HEK293 (cell line): ENCODE measurements around the gene ZBTB20.

Source experiments
- CTCF ChIA-PET: fragments of 350-600 bp; formaldehyde crosslinking; extraction: SDS; loops from one replicate; lab custom pipeline; 2021; ENCODE audit warnings: antibody characterized with exemption; lab: Yijun Ruan, JAX
- POLR2A ChIA-PET: fragments of 300-600 bp; formaldehyde crosslinking; extraction: SDS; loops from one replicate; lab custom pipeline; 2020; ENCODE audit warnings: antibody characterized with exemption, inconsistent platforms; lab: Yijun Ruan, JAX
- H3K27ac ChIP-seq: fragments of 200-500 bp; sonication (Bioruptor generic); 2 replicates; pipeline ENCODE4 v1.5.1; 2014; ENCODE audit warnings: low read depth, low read length, control low read depth, inconsistent platforms; ENCODE audit errors: extremely low read depth
- H3K36me3 ChIP-seq, 2 experiments: fragments of 200-500 bp in 1 of 2; sonication (Bioruptor generic) in 1 of 2; 1 replicate in 1 of 2; 2 replicates in 1 of 2; pipeline ENCODE4 v1.5.1; 2014 to 2017; ENCODE audit warnings: inconsistent platforms in 2 of 2, low read length in 2 of 2; ENCODE audit not compliant: control insufficient read depth in 2 of 2, insufficient read depth in 1 of 2
- H3K4me1 ChIP-seq: fragments of 200-500 bp; sonication (Bioruptor generic); 2 replicates; pipeline ENCODE4 v1.5.1; 2014; ENCODE audit warnings: mild to moderate bottlenecking, low read length, inconsistent platforms; ENCODE audit not compliant: control insufficient read depth, insufficient read depth
- H3K4me3 ChIP-seq: 2 replicates; pipeline ENCODE4 v1.5.1; 2011; ENCODE audit warnings: low read depth, mild to moderate bottlenecking, control low read depth, low read length, moderate library complexity
- H3K9me3 ChIP-seq: fragments of 200-500 bp; sonication (Bioruptor generic); 2 replicates; pipeline ENCODE4 v1.5.1; 2014; ENCODE audit warnings: low read depth, low read length, inconsistent platforms; ENCODE audit not compliant: control insufficient read depth, insufficient read depth
- BCL11B ChIP-seq: fragments of 450-650 bp; formaldehyde crosslinking; IDR thresholded peaks from 2 replicates; pipeline ENCODE4 v1.5.1; 2016; ENCODE audit warnings: low read depth, missing biosample characterization, missing genetic modification characterization
- RBAK ChIP-seq: fragments of 450-650 bp; formaldehyde crosslinking; IDR thresholded peaks from 2 replicates; pipeline ENCODE4 v1.5.1; 2016; ENCODE audit warnings: missing biosample characterization, missing genetic modification characterization
- ZBTB1 ChIP-seq: fragments of 450-650 bp; formaldehyde crosslinking; IDR thresholded peaks from 2 replicates; pipeline ENCODE4 v1.5.1; 2016; ENCODE audit warnings: missing biosample characterization, missing genetic modification characterization
- ZFHX2 ChIP-seq: fragments of 450-650 bp; formaldehyde crosslinking; conservative IDR thresholded peaks from 2 replicates; pipeline ENCODE4 v1.5.1; 2016; ENCODE audit warnings: missing biosample characterization, missing genetic modification characterization
- ZNF169 ChIP-seq: fragments of 450-650 bp; formaldehyde crosslinking; IDR thresholded peaks from 2 replicates; pipeline ENCODE4 v1.5.1; 2016; ENCODE audit warnings: missing biosample characterization, missing genetic modification characterization
- ZNF175 ChIP-seq: fragments of 450-650 bp; formaldehyde crosslinking; IDR thresholded peaks from 2 replicates; pipeline ENCODE4 v1.5.1; 2016; ENCODE audit warnings: missing biosample characterization, missing genetic modification characterization
- ZNF391 ChIP-seq: fragments of 450-650 bp; formaldehyde crosslinking; IDR thresholded peaks from 2 replicates; pipeline ENCODE4 v1.5.1; 2016; ENCODE audit warnings: low read depth, missing biosample characterization, missing genetic modification characterization, borderline replicate concordance
- ZNF48 ChIP-seq: fragments of 450-650 bp; formaldehyde crosslinking; IDR thresholded peaks from 2 replicates; pipeline ENCODE4 v1.5.1; 2016; ENCODE audit warnings: missing biosample characterization, missing genetic modification characterization
- ZNF514 ChIP-seq: fragments of 450-650 bp; formaldehyde crosslinking; IDR thresholded peaks from 2 replicates; pipeline ENCODE4 v1.5.1; 2016; ENCODE audit warnings: missing biosample characterization, missing genetic modification characterization
- ZNF629 ChIP-seq: fragments of 450-650 bp; formaldehyde crosslinking; IDR thresholded peaks from 2 replicates; pipeline ENCODE4 v1.5.1; 2017; ENCODE audit warnings: missing biosample characterization, missing genetic modification characterization
- ZNF658 ChIP-seq: fragments of 450-650 bp; formaldehyde crosslinking; IDR thresholded peaks from 2 replicates; pipeline ENCODE4; 2016; ENCODE audit warnings: missing biosample characterization, missing genetic modification characterization
- ZNF677 ChIP-seq: fragments of 450-650 bp; IDR thresholded peaks from 2 replicates; pipeline ENCODE4 v1.5.0; 2018; ENCODE audit warnings: missing biosample characterization, mild to moderate bottlenecking, missing genetic modification characterization, moderate library complexity
- ZNF707 ChIP-seq: fragments of 450-650 bp; formaldehyde crosslinking; IDR thresholded peaks from 2 replicates; pipeline ENCODE4 v1.5.1; 2016; ENCODE audit warnings: missing biosample characterization, missing genetic modification characterization
- TF ChIP-seq, protein P1 (sequence below): fragments of 450-650 bp; formaldehyde crosslinking; IDR thresholded peaks from 2 replicates; pipeline ENCODE4 v1.5.1; 2016; ENCODE audit warnings: missing biosample characterization, missing genetic modification characterization
- TF ChIP-seq, protein P2 (sequence below): fragments of 450-650 bp; formaldehyde crosslinking; conservative IDR thresholded peaks from 2 replicates; pipeline ENCODE4 v1.5.1; 2016; ENCODE audit warnings: low read depth, missing biosample characterization, missing genetic modification characterization
- TF ChIP-seq, protein P3 (sequence below): fragments of 450-650 bp; formaldehyde crosslinking; IDR thresholded peaks from 2 replicates; pipeline ENCODE4 v1.5.1; 2017; ENCODE audit warnings: missing biosample characterization, missing genetic modification characterization
- TF ChIP-seq, protein P4 (sequence below): fragments of 450-650 bp; formaldehyde crosslinking; IDR thresholded peaks from 2 replicates; pipeline ENCODE4 v1.5.1; 2016; ENCODE audit warnings: missing biosample characterization, missing genetic modification characterization
- TF ChIP-seq, protein P5 (sequence below): fragments of 450-650 bp; formaldehyde crosslinking; IDR thresholded peaks from 2 replicates; pipeline ENCODE4; 2016; ENCODE audit warnings: missing biosample characterization, missing genetic modification characterization

The ZBTB20 gene

DNA sequence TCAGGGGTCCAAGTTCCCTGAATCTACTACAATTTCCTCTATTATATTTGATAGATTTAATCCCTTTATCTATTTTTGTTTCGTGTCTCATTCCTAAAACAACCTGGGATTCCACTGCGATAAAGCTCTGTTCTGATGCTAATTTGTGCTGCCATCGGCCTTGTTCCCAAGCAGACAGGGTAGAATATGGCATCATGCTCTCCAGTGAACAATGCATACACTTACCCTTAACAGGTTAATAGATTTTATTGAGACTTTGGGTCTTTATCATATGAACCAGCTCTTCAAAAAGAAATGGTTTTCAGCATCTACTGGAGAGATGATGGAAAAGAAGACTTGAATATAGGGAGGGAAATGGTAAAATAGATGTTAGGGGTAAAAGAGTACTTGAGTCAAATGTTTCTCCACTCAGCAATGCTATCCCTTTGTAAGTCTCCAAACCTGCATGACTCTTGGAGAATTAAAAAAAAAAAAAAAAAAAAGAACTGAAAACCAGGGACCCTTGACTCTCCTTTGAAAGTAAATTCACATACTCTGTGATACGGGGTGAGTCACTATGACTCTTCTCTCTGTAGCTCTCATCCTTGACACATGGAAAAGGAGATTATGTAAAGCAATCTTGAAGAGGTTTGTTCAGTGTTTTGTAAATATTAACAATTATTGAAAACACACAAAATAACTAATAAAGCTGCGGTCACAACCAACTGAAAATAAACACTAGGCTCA lies 268.8 kb downstream of the ZBTB20 start:
- ChIA-PET POLR2A (no interaction called here), CTCF (interaction anchor here (0.7 to 0.9 kb wide), 2 partner anchors 22 to 267 kb away, joined by 4 to 5 read pairs; no protein-coding TSS in a partner anchor)
- TF ChIP-seq, protein P1, sequence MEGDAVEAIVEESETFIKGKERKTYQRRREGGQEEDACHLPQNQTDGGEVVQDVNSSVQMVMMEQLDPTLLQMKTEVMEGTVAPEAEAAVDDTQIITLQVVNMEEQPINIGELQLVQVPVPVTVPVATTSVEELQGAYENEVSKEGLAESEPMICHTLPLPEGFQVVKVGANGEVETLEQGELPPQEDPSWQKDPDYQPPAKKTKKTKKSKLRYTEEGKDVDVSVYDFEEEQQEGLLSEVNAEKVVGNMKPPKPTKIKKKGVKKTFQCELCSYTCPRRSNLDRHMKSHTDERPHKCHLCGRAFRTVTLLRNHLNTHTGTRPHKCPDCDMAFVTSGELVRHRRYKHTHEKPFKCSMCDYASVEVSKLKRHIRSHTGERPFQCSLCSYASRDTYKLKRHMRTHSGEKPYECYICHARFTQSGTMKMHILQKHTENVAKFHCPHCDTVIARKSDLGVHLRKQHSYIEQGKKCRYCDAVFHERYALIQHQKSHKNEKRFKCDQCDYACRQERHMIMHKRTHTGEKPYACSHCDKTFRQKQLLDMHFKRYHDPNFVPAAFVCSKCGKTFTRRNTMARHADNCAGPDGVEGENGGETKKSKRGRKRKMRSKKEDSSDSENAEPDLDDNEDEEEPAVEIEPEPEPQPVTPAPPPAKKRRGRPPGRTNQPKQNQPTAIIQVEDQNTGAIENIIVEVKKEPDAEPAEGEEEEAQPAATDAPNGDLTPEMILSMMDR (tag by site-specific recombination) = no peak
- TF ChIP-seq ZBTB1 (tag by site-specific recombination) (no peak), RBAK (tag by site-specific recombination) (no peak), ZFHX2 (tag by site-specific recombination) (no peak), ZNF629 (tag by site-specific recombination) (no peak), ZNF175 (no peak), ZNF48 (tag by site-specific recombination) (no peak), ZNF169 (tag by site-specific recombination) (no peak), ZNF677 (tag by site-specific recombination) (no peak)
- TF ChIP-seq, protein P2, sequence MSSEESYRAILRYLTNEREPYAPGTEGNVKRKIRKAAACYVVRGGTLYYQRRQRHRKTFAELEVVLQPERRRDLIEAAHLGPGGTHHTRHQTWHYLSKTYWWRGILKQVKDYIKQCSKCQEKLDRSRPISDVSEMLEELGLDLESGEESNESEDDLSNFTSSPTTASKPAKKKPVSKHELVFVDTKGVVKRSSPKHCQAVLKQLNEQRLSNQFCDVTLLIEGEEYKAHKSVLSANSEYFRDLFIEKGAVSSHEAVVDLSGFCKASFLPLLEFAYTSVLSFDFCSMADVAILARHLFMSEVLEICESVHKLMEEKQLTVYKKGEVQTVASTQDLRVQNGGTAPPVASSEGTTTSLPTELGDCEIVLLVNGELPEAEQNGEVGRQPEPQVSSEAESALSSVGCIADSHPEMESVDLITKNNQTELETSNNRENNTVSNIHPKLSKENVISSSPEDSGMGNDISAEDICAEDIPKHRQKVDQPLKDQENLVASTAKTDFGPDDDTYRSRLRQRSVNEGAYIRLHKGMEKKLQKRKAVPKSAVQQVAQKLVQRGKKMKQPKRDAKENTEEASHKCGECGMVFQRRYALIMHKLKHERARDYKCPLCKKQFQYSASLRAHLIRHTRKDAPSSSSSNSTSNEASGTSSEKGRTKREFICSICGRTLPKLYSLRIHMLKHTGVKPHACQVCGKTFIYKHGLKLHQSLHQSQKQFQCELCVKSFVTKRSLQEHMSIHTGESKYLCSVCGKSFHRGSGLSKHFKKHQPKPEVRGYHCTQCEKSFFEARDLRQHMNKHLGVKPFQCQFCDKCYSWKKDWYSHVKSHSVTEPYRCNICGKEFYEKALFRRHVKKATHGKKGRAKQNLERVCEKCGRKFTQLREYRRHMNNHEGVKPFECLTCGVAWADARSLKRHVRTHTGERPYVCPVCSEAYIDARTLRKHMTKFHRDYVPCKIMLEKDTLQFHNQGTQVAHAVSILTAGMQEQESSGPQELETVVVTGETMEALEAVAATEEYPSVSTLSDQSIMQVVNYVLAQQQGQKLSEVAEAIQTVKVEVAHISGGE (tag by site-specific recombination) = no peak
- TF ChIP-seq, protein P3, sequence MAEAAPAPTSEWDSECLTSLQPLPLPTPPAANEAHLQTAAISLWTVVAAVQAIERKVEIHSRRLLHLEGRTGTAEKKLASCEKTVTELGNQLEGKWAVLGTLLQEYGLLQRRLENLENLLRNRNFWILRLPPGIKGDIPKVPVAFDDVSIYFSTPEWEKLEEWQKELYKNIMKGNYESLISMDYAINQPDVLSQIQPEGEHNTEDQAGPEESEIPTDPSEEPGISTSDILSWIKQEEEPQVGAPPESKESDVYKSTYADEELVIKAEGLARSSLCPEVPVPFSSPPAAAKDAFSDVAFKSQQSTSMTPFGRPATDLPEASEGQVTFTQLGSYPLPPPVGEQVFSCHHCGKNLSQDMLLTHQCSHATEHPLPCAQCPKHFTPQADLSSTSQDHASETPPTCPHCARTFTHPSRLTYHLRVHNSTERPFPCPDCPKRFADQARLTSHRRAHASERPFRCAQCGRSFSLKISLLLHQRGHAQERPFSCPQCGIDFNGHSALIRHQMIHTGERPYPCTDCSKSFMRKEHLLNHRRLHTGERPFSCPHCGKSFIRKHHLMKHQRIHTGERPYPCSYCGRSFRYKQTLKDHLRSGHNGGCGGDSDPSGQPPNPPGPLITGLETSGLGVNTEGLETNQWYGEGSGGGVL (tag by site-specific recombination) = no peak
- no peaks in the 10 kb centered on the region for H3K4me1 ChIP-seq
- H3K9me3 ChIP-seq = no peaks in the 10 kb centered on the region
- no peaks in the 10 kb centered on the region for H3K36me3 ChIP-seq
- no peak overlapping the region for H3K4me3 ChIP-seq
- H3K27ac ChIP-seq = no peak overlapping the region

DNA sequence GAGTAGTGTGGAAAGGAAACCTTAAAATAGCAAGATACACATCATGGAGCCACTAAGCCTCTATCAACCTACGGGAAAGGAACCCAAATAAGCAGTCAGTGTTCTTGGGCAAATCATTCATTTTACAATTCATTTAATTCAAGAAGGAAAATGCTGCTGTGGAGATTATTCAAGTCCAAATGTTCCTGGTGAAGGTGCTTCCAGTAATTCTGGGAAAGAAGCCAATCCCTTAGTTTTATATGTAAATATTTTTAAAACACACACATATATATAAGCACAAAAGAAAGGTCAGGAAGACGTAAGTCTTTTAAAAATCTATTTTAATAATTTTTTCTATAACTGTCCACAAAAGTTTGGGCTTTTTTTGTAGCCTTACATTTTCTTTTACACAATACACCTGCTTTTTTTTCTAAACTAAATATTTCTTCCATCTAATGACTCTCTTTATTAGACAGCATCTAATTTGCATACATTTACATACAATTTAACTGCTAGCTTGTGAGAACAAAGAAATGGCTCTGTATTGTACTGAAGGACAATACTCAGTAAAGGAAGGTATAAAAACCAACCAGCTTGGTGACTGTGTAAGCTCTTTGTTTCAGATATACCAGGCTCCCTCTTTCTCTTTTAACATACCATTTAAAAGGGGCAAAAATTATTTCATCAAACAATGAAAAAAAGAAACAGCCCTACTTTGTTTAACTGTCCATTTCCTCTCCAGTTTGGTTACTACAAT lies 269.5 kb downstream of the ZBTB20 start:
- H3K27ac ChIP-seq = no peak overlapping the region
- H3K9me3 ChIP-seq = no peaks in the 10 kb centered on the region
- CTCF ChIA-PET = interaction anchor here (0.7 to 0.9 kb wide), 2 partner anchors 21 to 267 kb away, joined by 4 to 5 read pairs; no protein-coding TSS in a partner anchor
- TF ChIP-seq, protein P1 (tag by site-specific recombination) = no peak
- no peak for TF ChIP-seq ZNF514 (tag by site-specific recombination)
- no peak for TF ChIP-seq ZNF391
- TF ChIP-seq, protein P4, sequence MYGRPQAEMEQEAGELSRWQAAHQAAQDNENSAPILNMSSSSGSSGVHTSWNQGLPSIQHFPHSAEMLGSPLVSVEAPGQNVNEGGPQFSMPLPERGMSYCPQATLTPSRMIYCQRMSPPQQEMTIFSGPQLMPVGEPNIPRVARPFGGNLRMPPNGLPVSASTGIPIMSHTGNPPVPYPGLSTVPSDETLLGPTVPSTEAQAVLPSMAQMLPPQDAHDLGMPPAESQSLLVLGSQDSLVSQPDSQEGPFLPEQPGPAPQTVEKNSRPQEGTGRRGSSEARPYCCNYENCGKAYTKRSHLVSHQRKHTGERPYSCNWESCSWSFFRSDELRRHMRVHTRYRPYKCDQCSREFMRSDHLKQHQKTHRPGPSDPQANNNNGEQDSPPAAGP (tag by site-specific recombination) = no peak
- TF ChIP-seq, protein P5, sequence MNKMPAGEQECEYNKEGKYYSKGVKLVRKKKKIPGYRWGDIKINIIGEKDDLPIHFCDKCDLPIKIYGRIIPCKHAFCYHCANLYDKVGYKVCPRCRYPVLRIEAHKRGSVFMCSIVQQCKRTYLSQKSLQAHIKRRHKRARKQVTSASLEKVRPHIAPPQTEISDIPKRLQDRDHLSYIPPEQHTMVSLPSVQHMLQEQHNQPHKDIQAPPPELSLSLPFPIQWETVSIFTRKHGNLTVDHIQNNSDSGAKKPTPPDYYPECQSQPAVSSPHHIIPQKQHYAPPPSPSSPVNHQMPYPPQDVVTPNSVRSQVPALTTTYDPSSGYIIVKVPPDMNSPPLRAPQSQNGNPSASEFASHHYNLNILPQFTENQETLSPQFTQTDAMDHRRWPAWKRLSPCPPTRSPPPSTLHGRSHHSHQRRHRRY = no peak
- TF ChIP-seq ZNF658 (tag by site-specific recombination) = no peak
- TF ChIP-seq ZNF707 (tag by site-specific recombination) = no peak
- no peak for TF ChIP-seq BCL11B (tag by site-specific recombination)
- POLR2A ChIA-PET = no interaction called here
- H3K36me3 ChIP-seq = no peaks in the 10 kb centered on the region
- H3K4me1 ChIP-seq = no peaks in the 10 kb centered on the region
- no peak overlapping the region for H3K4me3 ChIP-seq
